ENCODE results near the gene POLR2L.

POLR2L gene

DNA sequence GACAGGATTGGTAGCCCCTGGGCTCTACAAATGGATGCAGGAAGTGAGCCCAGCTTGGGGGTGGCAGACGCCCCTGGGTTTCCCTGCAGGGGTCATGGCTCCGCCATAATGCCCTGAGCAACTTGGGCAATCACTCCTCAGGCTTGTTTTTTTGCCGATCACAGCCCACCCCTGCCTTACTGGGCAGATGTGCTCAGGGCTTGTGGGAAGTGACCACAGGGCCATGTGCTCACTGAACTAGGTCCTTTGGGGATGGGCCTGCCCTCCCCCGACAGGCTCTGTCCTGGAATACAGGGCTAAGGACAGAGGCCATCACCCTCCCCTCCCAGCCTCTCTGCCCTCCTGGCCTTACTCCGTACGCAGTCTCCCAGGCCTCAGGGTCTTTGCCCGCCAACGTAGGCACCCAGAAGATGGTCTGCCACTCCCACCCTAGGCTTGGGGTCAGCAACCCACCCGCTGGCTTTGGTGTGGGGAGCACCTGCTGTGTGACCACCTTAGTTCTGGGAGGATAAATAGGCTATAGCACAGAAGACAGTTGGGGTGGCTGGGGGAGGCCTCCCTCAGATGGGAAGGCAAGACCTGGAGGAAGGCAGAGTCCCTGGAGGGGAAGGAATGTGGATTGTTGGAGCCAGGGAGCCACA, 28.8 kb downstream of the POLR2L start:
- H3K4me3 ChIP-seq (ENCODE audit: low read length): no peak overlapping the region
- DNase-seq (ENCODE audit: low read depth): no peak
- TF ChIP-seq, protein P1, sequence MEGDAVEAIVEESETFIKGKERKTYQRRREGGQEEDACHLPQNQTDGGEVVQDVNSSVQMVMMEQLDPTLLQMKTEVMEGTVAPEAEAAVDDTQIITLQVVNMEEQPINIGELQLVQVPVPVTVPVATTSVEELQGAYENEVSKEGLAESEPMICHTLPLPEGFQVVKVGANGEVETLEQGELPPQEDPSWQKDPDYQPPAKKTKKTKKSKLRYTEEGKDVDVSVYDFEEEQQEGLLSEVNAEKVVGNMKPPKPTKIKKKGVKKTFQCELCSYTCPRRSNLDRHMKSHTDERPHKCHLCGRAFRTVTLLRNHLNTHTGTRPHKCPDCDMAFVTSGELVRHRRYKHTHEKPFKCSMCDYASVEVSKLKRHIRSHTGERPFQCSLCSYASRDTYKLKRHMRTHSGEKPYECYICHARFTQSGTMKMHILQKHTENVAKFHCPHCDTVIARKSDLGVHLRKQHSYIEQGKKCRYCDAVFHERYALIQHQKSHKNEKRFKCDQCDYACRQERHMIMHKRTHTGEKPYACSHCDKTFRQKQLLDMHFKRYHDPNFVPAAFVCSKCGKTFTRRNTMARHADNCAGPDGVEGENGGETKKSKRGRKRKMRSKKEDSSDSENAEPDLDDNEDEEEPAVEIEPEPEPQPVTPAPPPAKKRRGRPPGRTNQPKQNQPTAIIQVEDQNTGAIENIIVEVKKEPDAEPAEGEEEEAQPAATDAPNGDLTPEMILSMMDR (conservative IDR thresholded peaks at IDR 0.05; ENCODE audit: low read depth, low read length): no peak

DNA sequence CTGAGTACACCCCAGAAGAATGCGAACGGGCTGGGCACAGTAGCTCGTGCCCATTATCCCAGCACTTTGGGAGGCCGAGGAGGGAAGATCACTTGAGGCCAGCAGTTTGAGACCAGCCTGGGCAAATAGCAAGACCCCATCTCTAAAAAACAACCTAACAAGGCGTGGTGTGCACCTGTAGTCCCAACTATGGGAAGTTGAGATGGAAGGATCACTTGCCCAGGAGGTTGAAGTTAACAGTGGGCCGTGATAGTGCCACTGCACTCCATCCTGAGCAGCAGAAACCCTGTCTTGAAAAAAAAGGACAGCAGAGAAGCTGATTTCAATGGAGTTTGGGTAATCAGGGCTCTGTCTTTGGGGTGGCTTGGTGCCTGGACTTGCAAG, 29.3 kb downstream of the POLR2L start:
- TF ChIP-seq, protein P1 (conservative IDR thresholded peaks at IDR 0.05; ENCODE audit: low read depth, low read length): no peak
- DNase-seq (ENCODE audit: low read depth): no peak
- no peak overlapping the region for H3K4me3 ChIP-seq (ENCODE audit: low read length)

DNA sequence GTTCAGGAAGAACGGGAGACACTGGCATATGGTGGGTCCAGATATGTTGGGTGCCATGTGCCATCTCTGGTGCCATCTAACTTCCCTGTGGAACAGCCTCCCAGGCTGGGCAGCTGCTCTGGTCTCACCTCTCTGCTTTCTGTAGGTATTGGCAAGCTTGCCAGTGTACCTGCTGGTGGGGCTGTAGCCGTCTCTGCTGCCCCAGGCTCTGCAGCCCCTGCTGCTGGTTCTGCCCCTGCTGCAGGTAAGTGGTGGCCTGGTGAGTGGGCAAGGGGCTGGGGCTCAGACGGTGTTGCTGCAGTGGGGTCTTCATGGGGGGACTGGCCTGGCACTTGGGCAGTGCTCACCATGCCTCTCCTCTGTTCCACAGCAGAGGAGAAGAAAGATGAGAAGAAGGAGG, 29.9 kb downstream of the POLR2L start:
- H3K4me3 ChIP-seq (ENCODE audit: low read length): no peak overlapping the region
- TF ChIP-seq, protein P1 (conservative IDR thresholded peaks at IDR 0.05; ENCODE audit: low read depth, low read length): no peak
- no peak for DNase-seq (ENCODE audit: low read depth)

DNA sequence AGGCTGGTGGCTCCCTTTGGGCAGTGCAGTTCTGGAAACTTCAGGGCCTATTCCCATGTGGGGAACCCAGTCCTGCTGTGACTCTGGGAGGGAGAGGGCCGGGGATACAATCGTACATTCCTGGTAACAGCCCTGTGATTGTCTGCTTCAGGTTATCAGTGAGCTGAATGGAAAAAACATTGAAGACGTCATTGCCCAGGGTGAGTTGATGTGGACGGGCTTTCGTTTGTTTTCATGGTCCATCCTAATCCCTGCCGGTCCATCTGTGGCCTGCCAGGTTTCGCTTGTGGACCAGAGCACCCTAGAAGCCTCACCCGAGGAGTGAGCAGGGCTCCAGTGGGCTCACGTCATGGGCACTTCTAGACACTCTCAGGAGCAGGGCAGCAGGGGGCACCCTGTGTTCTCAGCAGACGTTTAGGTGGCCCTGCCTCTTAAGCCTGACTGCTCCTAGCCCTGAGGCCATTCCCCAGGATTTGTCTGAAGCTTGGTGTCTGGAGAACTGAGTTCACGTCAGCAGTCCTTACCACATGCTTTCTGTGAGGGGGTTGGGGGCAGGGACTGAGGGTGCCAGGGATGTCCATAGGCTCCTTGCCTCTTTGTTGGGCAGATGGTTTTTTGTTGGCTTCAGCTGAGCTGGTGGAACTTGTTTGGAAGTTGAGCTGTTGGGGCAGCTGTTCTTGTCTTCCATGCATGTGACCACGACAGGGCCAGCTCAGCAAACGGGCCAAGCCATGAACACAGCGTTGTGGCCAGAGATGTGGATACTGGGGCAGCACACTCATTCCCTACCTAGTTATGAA, 30.7 kb downstream of the POLR2L start:
- peak overlapping the region; percentile 88 for H3K4me3 ChIP-seq (ENCODE audit: low read length)
- TF ChIP-seq, protein P1 (conservative IDR thresholded peaks at IDR 0.05; ENCODE audit: low read depth, low read length): peak; percentile 33
- no peak for DNase-seq (ENCODE audit: low read depth)

DNA sequence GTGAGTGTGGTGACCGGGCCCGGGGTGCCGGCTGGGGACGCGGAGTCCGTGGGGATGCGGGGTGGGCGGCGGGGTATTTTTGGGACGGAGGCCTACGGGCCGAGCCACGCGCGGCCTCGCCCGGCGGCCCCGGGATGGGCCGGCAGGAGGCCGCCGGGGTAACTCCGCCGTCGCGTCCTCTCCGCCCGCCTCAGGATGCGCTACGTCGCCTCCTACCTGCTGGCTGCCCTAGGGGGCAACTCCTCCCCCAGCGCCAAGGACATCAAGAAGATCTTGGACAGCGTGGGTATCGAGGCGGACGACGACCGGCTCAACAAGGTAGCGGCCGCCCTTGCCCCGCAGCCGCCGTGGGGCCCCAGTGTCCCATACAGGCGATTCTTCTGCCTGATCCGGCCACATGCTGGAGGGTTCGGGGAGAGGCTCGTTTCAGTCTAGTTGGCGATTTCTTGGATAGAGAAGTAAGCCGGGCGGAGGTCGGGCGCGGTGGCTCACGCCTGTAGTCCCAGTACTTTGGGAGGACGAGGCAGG, 32.2 kb downstream of the POLR2L start:
- no peak for DNase-seq (ENCODE audit: low read depth)
- H3K4me3 ChIP-seq (ENCODE audit: low read length): peak overlapping the region; percentile 88
- TF ChIP-seq, protein P1 (conservative IDR thresholded peaks at IDR 0.05; ENCODE audit: low read depth, low read length): no peak

DNA sequence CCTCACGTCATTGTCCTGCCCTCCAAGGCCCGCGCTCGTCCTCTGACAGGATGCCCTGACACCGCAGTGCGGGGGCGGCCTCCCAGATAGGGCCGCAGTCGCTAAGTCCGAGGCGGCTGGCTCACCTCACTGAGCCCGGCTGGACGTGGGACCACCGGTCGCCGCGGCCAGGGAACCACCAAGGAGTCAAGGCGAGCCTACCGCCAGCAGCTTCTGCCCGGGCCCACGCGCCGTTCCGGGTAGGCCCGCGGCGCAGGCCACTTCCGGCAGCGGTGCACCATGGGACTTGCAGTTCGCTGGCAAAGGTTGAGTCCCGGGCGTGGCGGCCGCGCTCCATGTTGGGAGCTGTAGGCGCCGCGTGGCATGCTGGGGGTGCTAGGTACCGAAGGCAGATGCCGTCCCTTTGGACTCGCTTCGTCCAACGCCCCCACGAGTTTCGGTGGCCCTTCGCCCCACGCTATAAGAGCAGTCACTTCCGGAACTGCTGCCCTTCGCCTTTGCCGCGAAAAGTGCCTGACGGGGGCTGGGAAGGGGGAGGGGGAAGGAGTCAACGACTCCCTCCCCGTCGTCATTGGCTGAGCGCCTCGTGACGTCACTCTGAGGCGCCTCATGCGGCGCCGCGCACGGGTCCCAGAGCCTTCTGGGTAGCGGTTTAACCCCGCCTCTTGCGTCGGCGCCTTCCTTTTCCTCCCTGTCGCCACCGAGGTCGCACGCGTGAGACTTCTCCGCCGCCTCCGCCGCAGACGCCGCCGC, 32.9 kb downstream of the POLR2L start, which contains the start of gene RPLP2:
RPLP2 (plus strand) TSS at position 681 of the 753 bp plus-strand sequence. CDS start 268 bp downstream, outside the sequence.
- peak; percentile 88 for DNase-seq (ENCODE audit: low read depth)
- TF ChIP-seq, protein P1 (conservative IDR thresholded peaks at IDR 0.05; ENCODE audit: low read depth, low read length): no peak
- H3K4me3 ChIP-seq (ENCODE audit: low read length): peak within 1 kb of the TSS; percentile 88
